ENCODE data around the gene RNF220. TPM values are rescaled to one million over a fixed set of nuclear protein-coding genes. Genes with fewer than 3 reads are reported as not detected.

The RNF220 gene
- polyA plus RNA-seq, 1 donor (not counting 4 experiments of a cell fraction or from before 2014, with no cell fraction given): 42.7 TPM

- TF ChIP-seq EZH2 (IDR thresholded peaks at IDR 0.05; ENCODE audit: low read length): no peak
- TF ChIP-seq, protein P1, sequence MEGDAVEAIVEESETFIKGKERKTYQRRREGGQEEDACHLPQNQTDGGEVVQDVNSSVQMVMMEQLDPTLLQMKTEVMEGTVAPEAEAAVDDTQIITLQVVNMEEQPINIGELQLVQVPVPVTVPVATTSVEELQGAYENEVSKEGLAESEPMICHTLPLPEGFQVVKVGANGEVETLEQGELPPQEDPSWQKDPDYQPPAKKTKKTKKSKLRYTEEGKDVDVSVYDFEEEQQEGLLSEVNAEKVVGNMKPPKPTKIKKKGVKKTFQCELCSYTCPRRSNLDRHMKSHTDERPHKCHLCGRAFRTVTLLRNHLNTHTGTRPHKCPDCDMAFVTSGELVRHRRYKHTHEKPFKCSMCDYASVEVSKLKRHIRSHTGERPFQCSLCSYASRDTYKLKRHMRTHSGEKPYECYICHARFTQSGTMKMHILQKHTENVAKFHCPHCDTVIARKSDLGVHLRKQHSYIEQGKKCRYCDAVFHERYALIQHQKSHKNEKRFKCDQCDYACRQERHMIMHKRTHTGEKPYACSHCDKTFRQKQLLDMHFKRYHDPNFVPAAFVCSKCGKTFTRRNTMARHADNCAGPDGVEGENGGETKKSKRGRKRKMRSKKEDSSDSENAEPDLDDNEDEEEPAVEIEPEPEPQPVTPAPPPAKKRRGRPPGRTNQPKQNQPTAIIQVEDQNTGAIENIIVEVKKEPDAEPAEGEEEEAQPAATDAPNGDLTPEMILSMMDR (optimal IDR thresholded peaks at IDR 0.05 in 1 of 3, IDR thresholded peaks at IDR 0.05 in 1 of 3, conservative IDR thresholded peaks at IDR 0.05 in 1 of 3; ENCODE audit: extremely low read depth in 1 of 3, insufficient read depth in 2 of 3, low read length in 3 of 3): no peak
- Histone ChIP-seq H3K4me2 (ENCODE audit: control insufficient read depth, extremely low read depth, insufficient read depth, low read depth, low read length) (peak overlapping the region; percentile 45), H3K27me3 (ENCODE audit: control insufficient read depth, extremely low read depth, insufficient read depth, low read length) (peaks cover 19% of the 10 kb centered on the region), H3K27ac (ENCODE audit: control insufficient read depth, insufficient read depth, low read length) (no peak overlapping the region), H3K4me3 (ENCODE audit: control insufficient read depth in 2 of 3, extremely low read depth in 1 of 3, insufficient read depth in 2 of 3, low read depth in 1 of 3, low read length in 3 of 3) (no peak overlapping the region), H3K36me3 (ENCODE audit: control insufficient read depth in 2 of 2, extremely low read depth in 1 of 2, insufficient read depth in 2 of 2, low read length in 2 of 2) (no peaks in the 10 kb centered on the region), H3K9me1 (ENCODE audit: control insufficient read depth, extremely low read depth, insufficient read depth, low read length) (peaks cover 2% of the 10 kb centered on the region), H3K79me2 (ENCODE audit: control insufficient read depth, insufficient read depth, low read length) (no peaks in the 10 kb centered on the region), H4K20me1 (ENCODE audit: control insufficient read depth, extremely low read depth, insufficient read depth, low read length) (no peaks in the 10 kb centered on the region), H3K9me3 (ENCODE audit: control insufficient read depth, low read depth, low read length) (no peaks in the 10 kb centered on the region), H3K4me1 (ENCODE audit: control insufficient read depth, extremely low read depth, insufficient read depth, low read length) (peaks cover 24% of the 10 kb centered on the region), H2AFZ (ENCODE audit: control insufficient read depth, low read length) (no peak overlapping the region), H3K9ac (ENCODE audit: control insufficient read depth, extremely low read depth, insufficient read depth, low read length) (no peak overlapping the region)
- DNase-seq (ENCODE audit: low read depth, low spot score) (no peak), FAIRE-seq (no peak)
- dilution Hi-C loops (cut with MboI; ENCODE audit: extremely low pct_ligation_motif_present, low sequenced_read_pairs): no loop called here
Observed at GRCh38 chr1:44422161-44422560, 17.1 kb downstream of the RNF220 start.

DNA sequence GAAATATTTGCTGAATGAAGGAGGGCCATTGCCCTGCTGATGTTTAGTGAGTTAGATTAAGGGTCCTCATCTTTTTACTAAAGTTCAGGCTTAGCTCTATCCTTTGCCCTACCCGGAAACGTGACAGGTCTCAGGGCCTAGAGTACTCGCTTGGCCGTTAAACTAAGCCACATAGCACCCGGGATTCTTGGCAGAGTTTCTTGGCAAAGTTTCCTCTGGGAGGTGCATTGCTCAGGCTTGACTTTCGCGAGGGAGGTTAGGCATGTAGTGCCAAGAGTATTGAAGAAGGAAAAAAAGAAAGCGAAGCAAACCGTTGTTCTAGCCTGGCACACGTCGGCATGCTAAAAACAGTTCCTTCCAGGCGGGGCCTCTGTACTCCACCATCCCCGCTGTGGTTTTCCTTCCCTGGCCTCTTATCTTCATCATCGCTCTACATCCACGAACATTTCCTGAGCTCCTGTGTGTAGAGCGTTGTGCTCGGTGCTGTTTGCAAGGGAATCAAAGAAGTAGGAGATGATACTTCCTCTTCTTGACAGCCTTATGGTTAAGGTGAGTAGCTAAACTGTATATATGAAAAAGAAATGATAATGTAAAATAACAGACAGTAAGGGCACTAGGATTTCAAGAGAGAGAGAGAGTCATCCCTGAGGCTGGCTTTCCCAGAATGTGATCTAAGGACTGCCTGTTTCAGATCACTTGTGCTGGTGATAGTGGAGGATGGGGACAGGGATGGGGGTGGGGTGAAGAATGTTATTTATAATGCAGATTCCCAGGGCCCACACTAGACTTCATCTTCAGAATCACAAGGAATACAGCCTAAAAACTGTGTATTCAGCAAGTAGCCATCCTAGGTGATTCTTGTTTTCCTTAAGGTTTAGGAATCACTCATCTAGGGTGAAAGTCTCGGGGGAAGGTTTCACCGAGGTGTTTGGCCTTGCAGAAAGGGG, 18.8 kb downstream of the RNF220 start:
- H3K9ac ChIP-seq (ENCODE audit: control insufficient read depth, extremely low read depth, insufficient read depth, low read length): no peak overlapping the region
- peak; percentile 89 for FAIRE-seq
- peak overlapping the region; percentile 28 for H2AFZ ChIP-seq (ENCODE audit: control insufficient read depth, low read length)
- no peaks in the 10 kb centered on the region for H3K79me2 ChIP-seq (ENCODE audit: control insufficient read depth, insufficient read depth, low read length)
- H3K9me3 ChIP-seq (ENCODE audit: control insufficient read depth, low read depth, low read length): no peaks in the 10 kb centered on the region
- H3K4me1 ChIP-seq (ENCODE audit: control insufficient read depth, extremely low read depth, insufficient read depth, low read length): peaks cover 24% of the 10 kb centered on the region
- peak overlapping the region; percentile 80 for H3K4me2 ChIP-seq (ENCODE audit: control insufficient read depth, extremely low read depth, insufficient read depth, low read depth, low read length)
- no peaks in the 10 kb centered on the region for H3K36me3 ChIP-seq (ENCODE audit: control insufficient read depth in 2 of 2, extremely low read depth in 1 of 2, insufficient read depth in 2 of 2, low read length in 2 of 2)
- peaks cover 20% of the 10 kb centered on the region for H3K27me3 ChIP-seq (ENCODE audit: control insufficient read depth, extremely low read depth, insufficient read depth, low read length)
- peak; percentile 17 for DNase-seq (ENCODE audit: low read depth, low spot score)
- no peak for TF ChIP-seq EZH2 (IDR thresholded peaks at IDR 0.05; ENCODE audit: low read length)
- TF ChIP-seq, protein P1 (optimal IDR thresholded peaks at IDR 0.05 in 1 of 3, IDR thresholded peaks at IDR 0.05 in 1 of 3, conservative IDR thresholded peaks at IDR 0.05 in 1 of 3; ENCODE audit: extremely low read depth in 1 of 3, insufficient read depth in 2 of 3, low read length in 3 of 3): peak in 1 of 3 experiments; percentile 6
- H3K27ac ChIP-seq (ENCODE audit: control insufficient read depth, insufficient read depth, low read length): no peak overlapping the region
- H3K9me1 ChIP-seq (ENCODE audit: control insufficient read depth, extremely low read depth, insufficient read depth, low read length): peaks cover 2% of the 10 kb centered on the region
- peak overlapping the region in 1 of 3 experiments; percentile 28 for H3K4me3 ChIP-seq (ENCODE audit: control insufficient read depth in 2 of 3, extremely low read depth in 1 of 3, insufficient read depth in 2 of 3, low read depth in 1 of 3, low read length in 3 of 3)
- dilution Hi-C loops (cut with MboI; ENCODE audit: extremely low pct_ligation_motif_present, low sequenced_read_pairs): no loop called here
- no peaks in the 10 kb centered on the region for H4K20me1 ChIP-seq (ENCODE audit: control insufficient read depth, extremely low read depth, insufficient read depth, low read length)
